Activated CD8-positive, alpha-beta memory T cell treated with anti-CD3 and anti-CD28 coated beads for 1 hour (primary cell): ENCODE data around the gene SYCP2.
"Not testable (repeated sequence)": the region's sequence is repeated elsewhere in the genome, so short reads cannot be mapped to it uniquely, and the experiment has no call there.

Experiments used
- DNase-seq, 2 donors: peaks; one replicate each; pipeline ENCODE4 v3.0.0-alpha.2; 2020; ENCODE audit warnings: low read depth in 1 of 2; ENCODE audit errors: extremely low read depth in 1 of 2

The SYCP2 gene

DNA sequence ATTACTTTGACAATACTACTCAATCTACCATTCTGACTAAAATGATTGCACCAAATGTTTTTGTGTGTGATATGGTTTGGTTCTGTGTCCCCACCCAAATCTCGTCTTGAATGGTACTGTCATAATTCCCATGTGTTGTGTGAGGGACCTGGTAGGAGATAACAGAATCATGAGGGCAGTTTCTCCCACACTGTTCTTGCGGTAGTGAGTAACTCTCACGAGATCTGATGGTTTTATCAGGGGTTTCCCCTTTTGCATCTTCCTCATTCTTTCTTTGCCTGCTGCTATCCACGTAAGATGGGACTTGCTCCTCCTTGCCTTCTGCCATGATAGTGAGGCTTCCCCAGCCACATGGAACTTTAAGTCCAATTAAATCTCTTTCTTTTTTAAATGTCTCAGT, 20.8 kb downstream of the SYCP2 start:
- no peak for DNase-seq

DNA sequence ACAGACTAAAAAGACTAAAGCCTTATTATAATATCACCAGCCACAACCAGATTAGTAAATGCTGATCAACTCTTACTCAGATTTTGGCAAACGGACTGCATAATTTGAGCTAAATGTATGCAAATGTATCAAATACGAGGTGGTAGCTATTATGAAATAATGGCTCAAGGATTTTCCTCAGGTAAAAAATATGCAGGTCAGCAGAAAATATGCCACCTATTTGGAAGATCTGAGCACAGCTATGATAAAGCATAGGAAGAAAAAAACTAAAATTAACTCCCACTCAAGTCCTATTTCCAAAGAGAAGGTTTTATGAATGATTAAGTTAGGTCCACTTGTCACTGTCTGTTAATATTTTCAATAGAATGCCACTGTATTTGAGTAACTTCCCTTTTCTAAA, 22.4 kb downstream of the SYCP2 start:
- no peak for DNase-seq

DNA sequence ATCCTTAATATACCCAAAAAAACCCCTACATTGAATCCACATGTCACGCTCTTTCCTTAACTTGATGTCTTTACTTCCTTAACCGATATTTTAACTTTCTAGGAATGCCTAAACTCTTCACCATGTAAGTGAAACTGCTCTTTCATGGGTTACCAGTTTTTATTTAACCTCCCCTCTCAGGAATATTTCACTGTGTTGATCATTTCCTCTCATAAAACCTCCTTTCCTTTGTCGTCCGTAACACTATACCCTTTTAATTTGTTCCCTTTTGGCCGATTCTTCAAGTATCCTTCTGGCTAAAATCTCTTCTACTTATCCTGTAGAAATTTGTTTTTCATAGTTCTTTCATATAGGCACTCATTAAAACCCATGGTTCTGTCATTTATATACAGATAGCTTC, 24.6 kb downstream of the SYCP2 start:
- no peak for DNase-seq

DNA sequence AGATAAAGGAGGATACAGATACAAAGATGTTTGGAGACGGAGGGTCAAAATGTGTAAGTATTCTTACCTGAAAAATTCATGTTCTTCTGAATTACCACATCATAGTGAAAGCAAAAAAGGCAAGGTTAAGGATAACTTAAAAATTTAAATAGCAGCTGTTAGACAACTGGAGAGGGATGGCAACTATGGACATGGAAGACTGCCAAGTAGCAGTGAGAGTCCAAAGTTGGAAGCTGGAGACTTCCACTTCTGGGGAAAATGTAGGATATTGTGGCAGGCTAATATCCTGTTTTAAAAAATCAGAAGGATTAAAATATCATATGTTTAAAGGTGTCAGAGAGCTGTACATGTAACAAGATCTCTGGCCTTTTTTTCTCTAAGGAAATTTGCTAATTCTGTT, 29.8 kb downstream of the SYCP2 start:
- no peak for DNase-seq

DNA sequence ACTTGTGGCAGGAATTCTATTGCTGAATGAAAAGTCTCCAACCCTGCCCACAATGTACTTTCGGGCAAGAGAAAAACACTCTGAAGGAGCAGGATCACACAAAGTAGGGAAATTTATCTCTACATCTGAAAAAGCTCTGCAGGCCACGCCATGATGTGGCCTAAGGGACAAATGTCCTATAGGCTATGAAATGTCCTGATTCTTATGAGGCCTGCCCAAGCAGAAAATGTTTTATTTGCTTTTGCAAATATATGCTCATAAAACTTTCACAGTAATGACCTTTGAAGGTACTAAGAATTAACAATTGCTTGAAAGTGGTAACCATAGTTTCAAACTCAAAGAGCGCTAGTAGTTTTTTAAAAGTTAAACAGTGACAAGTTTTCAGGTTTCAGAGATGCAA, 31.0 kb downstream of the SYCP2 start:
- DNase-seq = no peak

DNA sequence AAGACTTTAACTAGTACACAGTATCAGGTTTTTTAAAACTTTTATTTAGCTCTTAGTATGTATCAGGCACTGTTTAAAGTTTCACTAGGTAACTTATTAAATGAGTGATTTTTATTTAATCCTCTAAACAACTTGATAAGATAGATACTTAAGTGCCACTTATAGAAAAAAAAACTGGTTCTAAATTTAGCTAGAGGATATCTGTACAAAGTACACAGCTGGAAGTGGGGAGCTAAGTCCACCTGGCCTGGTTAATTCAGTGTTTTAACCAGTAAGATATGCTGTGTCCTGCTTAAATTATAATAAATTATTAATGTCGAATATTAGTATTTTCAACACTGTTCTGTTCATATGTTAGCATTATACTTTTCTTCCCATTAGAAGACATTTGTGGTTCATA, 37.5 kb downstream of the SYCP2 start:
- DNase-seq = no peak

DNA sequence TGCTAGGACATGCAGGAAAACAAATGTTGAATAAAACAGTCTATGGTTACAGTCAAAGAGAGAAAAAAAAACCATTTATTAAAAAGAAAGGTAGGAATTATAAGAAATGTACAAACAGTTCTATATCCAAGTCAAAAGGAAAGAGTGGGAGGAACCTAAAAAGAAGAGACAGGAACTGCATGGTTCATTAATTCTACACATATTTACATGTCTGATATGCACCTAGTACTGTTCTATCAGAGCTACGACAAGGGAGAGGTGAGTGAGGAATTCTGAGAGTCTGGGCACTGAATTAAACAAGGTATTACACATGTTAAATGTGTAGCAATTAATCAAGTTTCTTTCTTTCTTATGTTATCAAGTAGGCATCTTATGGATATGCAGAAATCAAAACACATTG, 41.9 kb downstream of the SYCP2 start:
- DNase-seq = no peak

DNA sequence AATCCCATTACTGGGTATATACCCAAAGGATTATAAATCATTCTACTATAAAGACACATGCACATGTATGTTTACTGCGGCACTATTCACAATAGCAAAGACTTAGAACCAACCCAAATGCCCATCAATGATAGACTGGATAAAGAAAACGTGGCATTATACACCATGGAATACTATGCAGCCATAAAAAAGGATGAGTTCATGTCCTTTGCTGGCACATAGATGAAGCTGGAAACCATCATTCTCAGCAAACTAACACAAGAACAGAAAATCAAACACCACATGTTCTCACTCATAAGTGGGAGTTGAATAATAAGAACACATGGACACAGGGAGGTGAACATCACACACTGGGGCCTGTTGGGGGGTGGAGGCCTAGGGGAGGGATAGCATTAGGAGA, 43.4 kb downstream of the SYCP2 start:
- DNase-seq = not testable (repeated sequence)

DNA sequence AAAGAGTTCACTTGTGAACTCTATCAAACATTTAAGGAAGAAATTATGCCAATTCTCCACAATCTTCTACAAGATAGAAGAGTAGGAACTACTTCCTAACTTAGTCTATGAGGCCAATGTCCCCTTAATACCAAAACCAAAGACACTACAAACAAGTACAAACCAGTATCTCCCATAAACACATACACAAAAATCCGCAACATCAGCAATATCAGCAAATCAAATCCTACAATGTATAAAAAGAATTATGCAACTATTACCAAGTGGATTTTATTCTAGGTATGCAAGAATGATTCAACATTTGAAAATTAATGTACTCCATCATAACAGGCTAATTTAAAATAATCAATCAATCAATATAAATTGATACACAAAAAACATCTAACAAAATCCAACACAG, 45.4 kb downstream of the SYCP2 start:
- no peak for DNase-seq

DNA sequence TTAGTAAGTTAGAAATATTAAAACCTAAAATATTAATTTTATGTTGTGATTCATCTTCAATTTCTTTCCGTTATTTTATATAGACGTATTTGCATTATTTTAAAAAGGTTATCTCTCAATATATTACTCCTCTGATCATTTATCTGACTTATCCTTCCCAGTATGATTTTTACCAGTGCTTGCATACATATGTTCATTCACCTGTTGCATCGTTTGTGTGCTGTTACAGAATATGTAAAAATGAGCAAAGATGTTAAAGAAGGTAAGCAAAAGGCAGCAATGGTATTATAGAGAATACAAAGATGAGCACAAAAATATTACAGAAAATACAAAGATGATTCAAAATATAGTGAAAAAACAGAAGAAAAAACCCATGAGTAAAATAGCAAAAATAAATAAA, 48.9 kb downstream of the SYCP2 start:
- DNase-seq = no peak

DNA sequence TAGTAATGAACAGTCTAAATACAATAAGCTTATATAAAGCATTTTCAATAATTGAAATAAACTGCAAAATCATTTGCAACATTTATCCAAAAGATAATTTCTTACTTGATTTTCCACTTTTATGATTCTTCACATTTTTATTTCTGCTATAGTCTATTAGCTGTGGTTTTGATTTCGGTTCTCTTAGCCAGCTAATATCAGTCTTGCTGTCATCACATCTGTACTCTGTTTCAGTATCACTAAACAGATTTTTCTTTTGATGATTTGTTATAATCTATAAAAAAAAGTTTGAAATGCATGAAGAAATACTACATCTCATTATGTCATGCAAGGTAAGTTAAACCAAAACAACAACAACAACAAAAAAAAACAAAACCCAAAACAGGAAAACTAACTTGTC, 53.2 kb downstream of the SYCP2 start:
- DNase-seq = no peak

DNA sequence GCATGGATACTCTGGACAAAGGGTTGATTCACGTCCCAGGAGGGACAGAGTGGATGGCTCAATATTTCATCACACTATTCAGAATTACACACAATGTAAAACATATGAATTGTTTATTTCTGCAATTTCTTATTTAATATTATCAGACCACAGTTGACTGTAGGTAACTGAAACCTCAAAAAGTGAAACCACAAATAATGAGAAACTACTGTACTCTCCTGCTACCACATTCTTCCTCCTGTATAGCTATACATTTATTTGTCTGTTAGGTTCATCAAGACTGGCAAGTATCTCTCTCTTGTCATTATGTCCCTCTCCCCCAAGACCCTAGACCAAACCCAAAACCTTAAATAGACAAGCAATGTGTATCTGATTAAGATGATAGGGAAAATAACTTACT, 60.0 kb downstream of the SYCP2 start:
- no peak for DNase-seq

DNA sequence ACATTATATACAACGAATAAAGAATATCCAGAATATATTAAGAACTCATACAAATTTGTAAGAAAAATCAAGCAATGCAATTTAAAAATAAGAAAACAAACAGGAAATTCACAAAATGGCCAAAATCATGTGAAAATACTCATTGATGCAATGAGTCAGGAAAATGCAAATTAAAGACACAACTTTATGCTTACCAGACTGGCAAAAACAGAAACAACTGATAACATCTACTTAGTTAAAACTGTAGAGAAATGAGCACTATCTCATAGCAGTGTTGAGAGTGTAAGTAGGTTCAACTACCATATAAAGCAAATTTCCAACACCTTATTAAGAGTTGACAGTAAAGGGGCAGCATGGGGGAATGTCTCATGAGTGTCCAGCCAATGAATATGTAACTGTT, 62.3 kb downstream of the SYCP2 start:
- DNase-seq = no peak

DNA sequence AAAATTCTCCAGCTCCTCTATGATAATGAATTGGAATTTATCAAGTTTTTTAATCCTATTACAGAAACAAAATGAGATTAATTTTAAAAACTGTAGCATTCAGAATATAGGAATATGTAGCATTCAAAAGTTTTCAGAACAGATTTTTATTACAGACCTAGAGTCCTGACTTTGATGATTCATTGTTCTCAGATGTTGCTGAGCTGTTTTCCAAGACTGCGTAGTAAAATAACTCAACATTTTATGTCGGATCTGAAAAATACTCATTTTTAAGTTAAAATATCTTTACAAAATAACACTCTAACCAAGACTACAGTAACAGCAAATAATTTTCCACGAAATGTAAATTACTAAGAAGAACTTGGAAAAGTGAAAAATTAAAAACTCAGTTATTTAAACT, 67.1 kb downstream of the SYCP2 start:
- DNase-seq = no peak

DNA sequence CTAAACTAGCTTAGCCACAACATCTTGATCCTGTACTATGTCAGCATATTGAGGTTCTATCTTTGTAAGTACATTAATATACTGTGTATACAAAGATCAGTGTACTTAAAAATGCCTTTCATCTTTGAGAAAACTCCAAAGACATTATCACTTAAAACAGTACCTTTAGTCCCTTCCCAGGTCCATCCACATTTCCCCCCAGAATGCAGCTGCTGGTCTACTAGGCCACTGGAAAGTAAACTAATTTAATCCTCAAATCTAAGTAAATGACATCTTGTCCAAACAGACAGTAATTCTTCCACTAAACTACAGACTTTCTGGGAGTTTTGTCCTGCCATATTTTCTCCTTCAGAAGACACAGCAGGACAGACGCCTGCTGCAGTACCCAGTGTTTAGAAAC, 68.7 kb downstream of the SYCP2 start:
- DNase-seq = no peak

DNA sequence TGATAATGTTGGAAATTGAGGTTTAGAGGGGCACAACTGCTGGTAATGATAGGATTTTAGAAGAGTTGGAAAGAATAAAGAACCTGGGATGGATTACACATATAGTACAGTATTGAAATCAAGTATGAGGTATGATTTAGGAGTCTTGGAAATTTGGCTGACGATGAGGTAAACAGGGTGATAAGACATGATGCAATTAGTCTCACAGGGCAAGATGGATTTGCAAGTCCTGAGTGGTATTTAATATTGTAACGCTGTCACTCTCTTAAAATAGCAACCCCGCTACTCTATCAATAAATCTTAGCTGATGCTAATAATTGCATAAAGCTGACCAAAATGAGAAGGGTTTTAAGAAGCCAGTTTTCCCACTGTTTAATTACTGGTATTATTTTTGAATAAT, 70.4 kb downstream of the SYCP2 start:
- DNase-seq = no peak

DNA sequence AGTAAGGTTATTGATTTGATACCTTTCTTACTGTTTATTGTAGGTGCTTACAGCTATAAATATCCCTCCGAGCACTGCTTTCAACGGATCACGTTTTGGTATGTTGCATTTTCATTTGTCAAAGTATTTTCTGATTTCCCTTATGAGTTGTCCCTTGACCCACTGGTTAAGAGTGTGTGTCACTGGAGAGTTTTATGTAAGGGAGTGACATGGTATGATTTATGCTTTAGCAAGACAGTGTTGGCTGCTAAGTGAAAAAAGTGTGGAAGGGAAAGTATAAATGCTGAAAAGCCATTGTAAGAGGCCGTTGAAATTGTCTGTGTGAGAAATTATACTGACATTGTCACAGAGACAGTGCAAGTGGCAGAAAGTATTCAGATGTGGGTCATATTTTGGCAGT, 72.0 kb downstream of the SYCP2 start:
- DNase-seq = no peak

DNA sequence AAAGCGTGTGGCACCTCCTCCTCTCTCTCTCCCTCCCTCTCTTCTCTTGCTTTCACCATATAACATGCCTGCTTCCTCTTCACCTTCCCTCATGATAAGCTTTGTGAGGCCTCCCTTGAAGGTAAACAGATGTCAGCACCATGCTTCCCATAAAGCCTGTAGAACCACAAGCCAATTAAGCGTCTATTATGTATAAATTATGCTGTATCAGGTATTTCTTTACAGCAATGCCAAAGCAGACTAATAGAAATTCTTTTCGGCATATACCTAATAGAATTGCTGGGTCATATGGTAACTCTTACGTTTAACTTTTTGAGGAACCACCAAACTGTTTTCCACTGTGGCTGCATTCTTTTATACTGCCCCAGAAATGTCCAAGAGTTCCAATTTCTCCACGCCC, 75.0 kb downstream of the SYCP2 start:
- DNase-seq = no peak

DNA sequence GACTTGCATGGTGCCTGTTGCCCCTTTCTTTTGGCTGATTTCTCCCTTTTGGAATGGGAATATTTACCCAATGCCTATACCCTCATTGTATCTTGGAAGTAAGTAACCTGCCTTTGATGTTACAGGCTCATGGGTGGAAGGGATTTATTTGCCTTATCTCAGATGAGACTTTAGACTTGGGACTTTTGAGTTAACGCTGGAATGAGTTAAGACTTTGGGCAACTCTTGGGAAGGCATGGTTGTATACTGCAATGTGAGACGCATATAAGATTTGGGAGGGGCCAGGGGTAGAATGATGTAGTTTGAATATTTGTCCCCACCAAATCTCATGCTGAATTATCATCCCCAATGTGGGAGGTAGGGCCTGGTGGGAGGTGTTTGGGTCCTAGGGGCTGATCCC, 75.5 kb downstream of the SYCP2 start:
- no peak for DNase-seq

DNA sequence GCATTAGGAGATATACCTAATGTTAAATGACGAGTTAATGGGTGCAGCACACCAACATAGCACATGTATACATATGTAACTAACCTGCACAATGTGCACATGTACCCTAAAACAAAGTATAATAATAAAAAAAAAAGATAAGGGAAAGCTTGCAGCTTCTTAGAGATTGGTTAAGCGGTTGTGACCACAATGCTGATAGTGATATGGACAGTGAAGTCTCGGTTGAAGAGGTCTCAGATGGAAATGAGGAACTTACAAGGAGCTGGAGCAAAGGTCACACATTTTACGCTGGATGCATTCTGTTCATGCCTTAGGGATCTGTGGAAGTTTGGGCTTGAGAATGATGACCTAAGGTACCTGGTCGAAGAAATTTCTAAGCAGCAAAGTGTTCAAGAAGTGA, 76.5 kb downstream of the SYCP2 start:
- not testable (repeated sequence) for DNase-seq

DNA sequence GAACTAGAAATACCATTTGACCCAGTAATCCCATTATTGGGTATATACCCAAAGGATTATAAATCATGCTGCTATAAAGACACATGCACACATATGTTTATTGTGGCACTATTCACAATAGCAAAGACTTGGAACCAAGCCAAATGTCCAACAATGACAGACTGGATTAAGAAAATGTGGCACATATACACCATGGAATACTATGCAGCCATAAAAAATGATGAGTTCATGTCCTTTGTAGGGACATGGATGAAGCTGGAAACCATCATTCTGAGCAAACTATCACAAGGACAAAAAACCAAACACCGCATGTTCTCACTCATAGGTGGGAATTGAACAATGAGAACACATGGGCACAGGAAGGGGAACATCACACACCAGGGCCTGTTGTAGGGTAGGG, 76.9 kb downstream of the SYCP2 start:
- DNase-seq = not testable (repeated sequence)

DNA sequence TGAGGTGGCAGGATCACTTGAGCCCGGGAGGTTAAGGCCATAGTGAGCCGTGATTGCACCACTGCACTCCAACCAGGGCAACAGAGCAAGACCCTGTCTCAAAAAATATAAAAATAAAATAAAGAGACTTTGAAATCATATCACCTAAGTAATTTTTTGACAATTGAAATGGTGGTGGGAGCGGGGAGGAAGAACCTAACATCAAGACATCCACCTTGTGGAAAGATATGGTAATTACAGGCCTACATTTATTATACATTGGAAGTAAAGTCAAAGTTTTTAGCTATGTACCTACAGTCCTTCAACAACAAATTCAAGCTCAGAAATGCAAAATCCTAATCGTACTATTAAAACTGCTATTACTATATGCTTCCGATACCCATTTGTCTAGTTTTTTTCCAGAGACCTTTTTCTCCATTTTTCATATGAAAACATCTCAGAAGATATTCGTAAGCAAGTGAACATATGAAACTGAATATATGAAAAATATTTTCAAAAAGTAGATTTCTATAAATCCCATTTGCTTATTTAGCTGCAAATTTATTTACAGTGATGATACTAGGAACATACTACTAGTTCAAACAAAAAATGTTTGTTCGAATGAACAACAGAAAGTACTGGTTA, 83.3 kb downstream of the SYCP2 start:
- no peak for DNase-seq

DNA sequence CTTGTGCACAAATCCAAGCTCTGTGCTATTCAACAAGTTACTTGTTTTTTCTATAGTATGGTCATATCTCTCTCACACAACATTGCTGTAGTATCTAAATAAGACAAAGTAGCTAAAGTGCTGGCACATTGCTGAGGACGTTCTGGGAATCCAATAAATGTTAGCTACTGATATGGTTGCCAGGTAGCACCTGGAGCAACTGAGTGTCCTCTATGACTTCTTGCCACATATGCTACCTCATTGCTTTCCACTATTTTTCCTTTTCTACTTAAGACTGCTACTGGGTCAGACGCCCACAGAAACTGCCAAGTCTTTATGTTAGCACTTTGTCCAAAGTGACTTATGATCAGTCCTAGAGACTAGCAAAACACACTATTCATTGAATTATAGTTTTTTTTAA, 85.3 kb downstream of the SYCP2 start:
- DNase-seq = no peak

DNA sequence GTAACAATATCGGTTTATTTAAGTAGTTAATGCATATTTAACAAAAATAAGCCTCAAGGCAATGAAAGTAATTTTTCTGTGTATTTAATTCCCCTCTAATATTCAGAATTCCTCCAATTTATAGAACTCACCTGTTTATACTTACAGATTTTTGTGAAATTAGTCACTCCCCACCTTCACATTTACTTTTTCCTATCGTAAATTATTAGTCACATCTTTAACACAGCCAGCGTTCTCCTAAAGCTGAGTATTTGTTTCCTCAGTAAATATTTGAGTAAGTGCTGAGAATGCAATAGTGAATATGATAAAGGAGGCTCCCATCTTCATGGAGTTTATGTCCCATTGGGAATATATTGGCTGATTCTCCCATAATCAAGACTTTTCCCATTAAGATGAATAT, 88.0 kb downstream of the SYCP2 start:
- DNase-seq = no peak
